Measurements from ENCODE around the gene RSPH10B. TPM values are rescaled to one million over a fixed set of nuclear protein-coding genes. Genes with fewer than 3 reads are reported as not detected.
"Not testable (repeated sequence)": the region's sequence is repeated elsewhere in the genome, so short reads cannot be mapped to it uniquely, and the experiment has no call there.

RSPH10B gene
- polyA plus RNA-seq, 1 donor from 2014 or later, result 1.6 TPM

DNA sequence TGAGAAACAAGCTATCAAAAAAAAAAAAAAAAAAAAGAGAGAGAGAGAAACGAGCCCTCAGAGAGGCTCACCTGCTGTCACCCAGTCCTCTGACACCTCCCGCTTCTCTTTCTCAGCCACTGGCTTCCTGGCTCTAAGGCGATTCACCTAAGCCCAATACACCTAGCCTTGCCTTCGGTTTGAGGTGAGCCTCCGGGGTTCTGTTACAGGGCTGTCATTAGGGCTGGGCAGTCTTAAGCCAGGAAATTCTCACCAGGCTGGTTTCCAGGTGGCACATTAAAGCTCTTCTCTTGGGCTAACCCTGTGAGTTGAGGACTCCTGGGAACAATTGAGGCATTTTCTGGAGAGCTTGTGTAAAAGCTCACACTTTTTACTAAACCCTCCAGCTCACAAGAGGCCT, 82.5 kb downstream of the RSPH10B start:
- H3F3A ChIP-seq (ENCODE audit: insufficient read depth, low read length, poor library complexity, severe bottlenecking); H3K4me2 ChIP-seq (ENCODE audit: low read length); H3K9ac ChIP-seq (ENCODE audit: low read length); H3K27ac ChIP-seq (ENCODE audit: low read length); H3K4me3 ChIP-seq (ENCODE audit: low read length); H3K27me3 ChIP-seq (ENCODE audit: insufficient read depth, low read depth, low read length); H2AFZ ChIP-seq (ENCODE audit: low read depth, low read length); H3K9me2 ChIP-seq (ENCODE audit: insufficient read depth, low read length); H3K36me3 ChIP-seq (ENCODE audit: insufficient read depth, low read length); H3K79me2 ChIP-seq (replicated peaks; ENCODE audit: insufficient read depth, low read length); H4K20me1 ChIP-seq (ENCODE audit: insufficient read depth); H3K9me3 ChIP-seq (ENCODE audit: low read length): not testable (repeated sequence)

DNA sequence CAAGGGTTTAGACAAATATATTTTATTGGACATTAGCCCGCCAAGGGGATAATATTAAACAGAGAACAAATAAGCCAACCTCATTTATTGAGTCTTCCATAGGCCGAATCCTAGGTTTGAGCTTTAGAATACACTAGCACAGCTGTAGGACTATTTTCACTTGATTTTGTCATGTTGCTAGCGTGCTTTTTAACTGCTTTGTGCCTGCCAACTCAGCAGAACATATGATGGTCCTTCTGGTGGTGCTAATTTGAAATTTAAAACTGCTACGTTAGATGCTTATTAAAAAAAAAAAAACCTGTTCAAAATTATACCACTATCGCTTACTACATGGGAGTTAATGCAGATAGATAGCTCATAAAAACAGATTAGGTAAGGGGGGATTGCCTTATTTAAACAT, 86.1 kb downstream of the RSPH10B start:
- not testable (repeated sequence) for H3K79me2 ChIP-seq (replicated peaks; ENCODE audit: insufficient read depth, low read length); H3F3A ChIP-seq (ENCODE audit: insufficient read depth, low read length, poor library complexity, severe bottlenecking); H3K27me3 ChIP-seq (ENCODE audit: insufficient read depth, low read depth, low read length); H3K9me3 ChIP-seq (ENCODE audit: low read length); H3K4me3 ChIP-seq (ENCODE audit: low read length); H2AFZ ChIP-seq (ENCODE audit: low read depth, low read length); H3K4me2 ChIP-seq (ENCODE audit: low read length); H3K27ac ChIP-seq (ENCODE audit: low read length); H3K9ac ChIP-seq (ENCODE audit: low read length); H4K20me1 ChIP-seq (ENCODE audit: insufficient read depth); H3K36me3 ChIP-seq (ENCODE audit: insufficient read depth, low read length); H3K9me2 ChIP-seq (ENCODE audit: insufficient read depth, low read length)

DNA sequence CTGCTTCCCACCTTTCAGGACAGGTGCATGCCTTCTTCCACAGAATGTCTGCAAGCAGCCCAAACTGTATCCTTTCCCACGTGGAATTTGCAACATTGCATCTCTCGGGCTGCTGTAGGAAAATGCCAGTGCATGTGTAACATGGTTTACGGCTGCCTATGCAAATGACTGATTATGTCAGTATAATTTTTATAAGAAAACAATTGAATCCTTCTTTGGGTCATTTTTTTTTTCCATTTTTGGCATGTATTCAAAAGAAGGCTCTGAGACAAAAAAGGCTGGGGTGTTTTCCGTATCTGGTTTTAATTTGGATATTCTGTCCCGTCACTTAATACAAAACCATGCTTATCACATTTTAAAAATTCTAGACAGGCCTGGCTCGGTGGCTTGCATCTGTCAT, 90.4 kb downstream of the RSPH10B start:
- H2AFZ ChIP-seq (ENCODE audit: low read depth, low read length); H3K4me2 ChIP-seq (ENCODE audit: low read length); H3K79me2 ChIP-seq (replicated peaks; ENCODE audit: insufficient read depth, low read length); H3K9ac ChIP-seq (ENCODE audit: low read length); H3K36me3 ChIP-seq (ENCODE audit: insufficient read depth, low read length); H4K20me1 ChIP-seq (ENCODE audit: insufficient read depth); H3K9me2 ChIP-seq (ENCODE audit: insufficient read depth, low read length); H3K27me3 ChIP-seq (ENCODE audit: insufficient read depth, low read depth, low read length); H3K27ac ChIP-seq (ENCODE audit: low read length); H3K4me3 ChIP-seq (ENCODE audit: low read length); H3K9me3 ChIP-seq (ENCODE audit: low read length); H3F3A ChIP-seq (ENCODE audit: insufficient read depth, low read length, poor library complexity, severe bottlenecking): not testable (repeated sequence)

DNA sequence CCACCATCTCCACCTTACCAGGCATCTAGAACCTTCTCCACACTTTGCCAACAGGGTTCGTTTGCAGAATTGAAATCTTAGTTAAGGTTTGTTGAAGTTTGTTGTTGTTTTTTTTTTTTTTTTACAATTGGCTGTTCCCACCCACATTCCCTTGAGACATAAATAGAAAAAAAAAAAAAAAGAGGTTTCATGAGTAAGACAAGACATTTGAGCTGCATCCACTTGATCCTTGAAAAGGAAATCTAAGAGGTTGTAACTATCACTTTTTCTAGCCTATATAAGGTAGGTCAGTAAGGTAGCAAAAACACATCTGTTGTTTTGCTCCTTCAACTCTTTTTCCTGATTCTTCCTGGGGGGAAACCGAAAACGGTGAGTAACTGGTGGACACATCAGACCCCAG, 90.9 kb downstream of the RSPH10B start:
- H4K20me1 ChIP-seq (ENCODE audit: insufficient read depth); H3K4me3 ChIP-seq (ENCODE audit: low read length); H3K36me3 ChIP-seq (ENCODE audit: insufficient read depth, low read length); H3K9ac ChIP-seq (ENCODE audit: low read length); H3K9me3 ChIP-seq (ENCODE audit: low read length); H3K4me2 ChIP-seq (ENCODE audit: low read length); H2AFZ ChIP-seq (ENCODE audit: low read depth, low read length); H3K27me3 ChIP-seq (ENCODE audit: insufficient read depth, low read depth, low read length); H3F3A ChIP-seq (ENCODE audit: insufficient read depth, low read length, poor library complexity, severe bottlenecking); H3K9me2 ChIP-seq (ENCODE audit: insufficient read depth, low read length); H3K27ac ChIP-seq (ENCODE audit: low read length); H3K79me2 ChIP-seq (replicated peaks; ENCODE audit: insufficient read depth, low read length): not testable (repeated sequence)

Small RNA genes within 50 kb of the gene (small RNA-seq; reads per million reads assigned to genes)
- gene RF00019 (0 to 1.2 (median 0) reads per million in 3 experiments), gene SNORA80D (14.0 to 20.2 (median 18.5) reads per million in 3 experiments)

Other genes with a start within 250 kb of the RSPH10B start
- 17.4 and 19.1 TPM in 2 replicates for gene RNF216, start 189.0 kb downstream of the RSPH10B start, polyA plus RNA-seq
- gene OCM, start 89.9 kb downstream of the RSPH10B start, polyA plus RNA-seq, result not detected in 2 replicates
- gene CCZ1, start 72.0 kb downstream of the RSPH10B start, polyA plus RNA-seq, result 195 and 198 TPM in 2 replicates
- 14.0 and 17.4 TPM in 2 replicates for gene PMS2, start 38.4 kb upstream of the RSPH10B start, polyA plus RNA-seq
- gene AIMP2, start 38.6 kb upstream of the RSPH10B start, polyA plus RNA-seq, result 41.5 and 46.9 TPM in 2 replicates
- not detected in 2 replicates for gene ANKRD61, start 60.7 kb upstream of the RSPH10B start, polyA plus RNA-seq
- 84.9 and 116 TPM in 2 replicates for gene EIF2AK1, start 88.5 kb upstream of the RSPH10B start, polyA plus RNA-seq
- 8.1 and 8.8 TPM in 2 replicates for gene USP42, start 134.3 kb upstream of the RSPH10B start, polyA plus RNA-seq